OCI-LY3 (cell line): Measurements from ENCODE around the gene POTEI.
"Not testable (repeated sequence)": the region's sequence is repeated elsewhere in the genome, so short reads cannot be mapped to it uniquely, and the experiment has no call there.

Source experiments
- H2AFZ ChIP-seq: fragments of 200-600, 300-600 bp; shearing (Covaris generic); 2 replicates; pipeline ENCODE4 v1.6.0; 2014; ENCODE audit warnings: antibody characterized with exemption, low read depth, low read length
- H3K27ac ChIP-seq: fragments of 200-600, 300-600 bp; sonication (generic); 2 replicates; pipeline ENCODE4 v1.5.1; 2014; ENCODE audit warnings: mild to moderate bottlenecking, low read length, moderate library complexity, mixed read lengths
- H3K27me3 ChIP-seq: fragments of 200-600, 300-600 bp; sonication (generic); 2 replicates; pipeline ENCODE4 v1.6.1; 2014; ENCODE audit warnings: low read depth, low read length, mixed read lengths
- H3K36me3 ChIP-seq: fragments of 200-600, 300-600 bp; sonication (generic); replicated peaks from 2 replicates; pipeline ENCODE3; 2014; ENCODE audit warnings: low read depth, low read length, mixed read lengths
- H3K4me1 ChIP-seq: fragments of 300-600, 200-600 bp; sonication (generic); 2 replicates; pipeline ENCODE4 v1.6.1; 2014; ENCODE audit warnings: low read length, mixed read lengths
- H3K4me2 ChIP-seq: fragments of 200-600, 300-600 bp; sonication (generic); 2 replicates; pipeline ENCODE4 v1.6.1; 2014; ENCODE audit warnings: low read length, mixed read lengths
- H3K4me3 ChIP-seq: fragments of 300-600, 200-600 bp; sonication (generic); 2 replicates; pipeline ENCODE4 v1.5.1; 2014; ENCODE audit warnings: antibody characterized with exemption, mild to moderate bottlenecking, low read length, moderate library complexity
- H3K79me2 ChIP-seq: fragments of 300-600, 200-600 bp; shearing (Covaris generic); 2 replicates; pipeline ENCODE4 v1.6.1; 2014; ENCODE audit warnings: mild to moderate bottlenecking, low read length, mixed read lengths
- H3K9ac ChIP-seq: fragments of 300-600, 200-600 bp; shearing (Covaris generic); 2 replicates; pipeline ENCODE4 v1.6.0; 2014; ENCODE audit warnings: mild to moderate bottlenecking, low read length, moderate library complexity
- H3K9me3 ChIP-seq: fragments of 200-600, 300-600 bp; shearing (Covaris generic); 2 replicates; pipeline ENCODE4 v1.6.1; 2014; ENCODE audit warnings: low read length, mixed read lengths; ENCODE audit not compliant: insufficient read depth
- H4K20me1 ChIP-seq: fragments of 200-600, 300-600 bp; sonication (generic); 2 replicates; pipeline ENCODE4 v1.6.1; 2016; ENCODE audit warnings: low read length, mixed read lengths; ENCODE audit not compliant: insufficient read depth

The POTEI gene

GRCh38 chr2:130509228-130509627, at the start of gene POTEI:
TSS of gene POTEI (minus strand) at chr2:130509328. CDS start at chr2:130509235, 93 bp downstream.
- not testable (repeated sequence) for H3K4me2 ChIP-seq, H4K20me1 ChIP-seq, H3K4me1 ChIP-seq, H3K9me3 ChIP-seq, H3K27me3 ChIP-seq, H3K79me2 ChIP-seq, H3K36me3 ChIP-seq, H2AFZ ChIP-seq, H3K9ac ChIP-seq, H3K4me3 ChIP-seq, H3K27ac ChIP-seq

DNA sequence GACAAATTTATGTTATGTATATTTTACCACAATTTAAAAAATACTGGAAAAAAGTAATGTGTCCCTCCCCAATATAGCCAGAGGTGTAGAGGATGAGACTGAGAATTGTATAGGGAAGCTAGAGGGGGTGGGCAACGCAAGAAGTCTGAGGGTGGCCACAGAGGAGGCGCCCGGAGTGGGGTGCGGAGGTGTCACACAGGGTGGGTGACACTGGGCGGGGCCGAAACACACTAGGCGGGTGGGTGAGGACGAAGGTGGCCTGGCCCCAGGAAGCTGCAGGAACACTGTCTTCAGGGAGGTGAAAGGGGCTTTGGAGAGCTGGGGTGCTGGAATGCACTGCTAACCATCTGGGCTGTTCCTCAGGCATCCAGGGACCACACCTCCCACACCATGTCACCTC, 47.3 kb upstream of the POTEI start:
- not testable (repeated sequence) for H3K4me1 ChIP-seq, H3K4me3 ChIP-seq, H2AFZ ChIP-seq, H3K27me3 ChIP-seq, H3K9ac ChIP-seq, H3K4me2 ChIP-seq, H3K79me2 ChIP-seq, H3K27ac ChIP-seq, H3K36me3 ChIP-seq, H4K20me1 ChIP-seq, H3K9me3 ChIP-seq

GRCh38 chr2:130554178-130554577, 45.0 kb upstream of the POTEI start:
- not testable (repeated sequence) for H2AFZ ChIP-seq, H3K9ac ChIP-seq, H4K20me1 ChIP-seq, H3K4me2 ChIP-seq, H3K4me3 ChIP-seq, H3K36me3 ChIP-seq, H3K4me1 ChIP-seq, H3K27me3 ChIP-seq, H3K79me2 ChIP-seq, H3K9me3 ChIP-seq, H3K27ac ChIP-seq

DNA sequence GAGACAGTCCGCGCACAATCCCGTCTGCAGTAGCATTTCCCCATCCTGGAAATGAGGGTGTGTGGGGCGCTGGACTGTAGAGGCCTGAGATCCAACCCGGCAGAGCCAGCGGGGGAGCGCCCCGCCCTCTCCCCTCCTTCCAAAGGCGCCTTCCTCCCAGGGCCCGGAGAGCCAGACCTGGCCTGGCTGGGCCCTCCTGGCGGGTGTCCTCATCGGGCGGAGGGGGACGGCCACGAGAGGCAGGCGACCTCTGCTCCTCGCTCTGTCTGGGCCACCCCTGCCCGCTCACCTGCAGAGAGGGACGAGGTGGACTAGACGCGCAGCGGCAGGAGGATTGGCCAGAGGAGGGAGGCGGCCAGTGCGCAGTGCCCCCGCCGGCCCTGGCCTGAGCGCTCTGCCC, 40.3 kb upstream of the POTEI start:
- H4K20me1 ChIP-seq, H3K9me3 ChIP-seq, H2AFZ ChIP-seq, H3K36me3 ChIP-seq, H3K4me2 ChIP-seq, H3K27ac ChIP-seq, H3K4me3 ChIP-seq, H3K79me2 ChIP-seq, H3K4me1 ChIP-seq, H3K27me3 ChIP-seq, H3K9ac ChIP-seq: not testable (repeated sequence)

GRCh38 chr2:130548418-130548817, 39.3 kb upstream of the POTEI start:
- not testable (repeated sequence) for H3K79me2 ChIP-seq, H3K4me2 ChIP-seq, H3K9ac ChIP-seq, H4K20me1 ChIP-seq, H3K4me1 ChIP-seq, H2AFZ ChIP-seq, H3K27ac ChIP-seq, H3K27me3 ChIP-seq, H3K4me3 ChIP-seq, H3K36me3 ChIP-seq, H3K9me3 ChIP-seq

- not testable (repeated sequence) for H4K20me1 ChIP-seq, H3K4me2 ChIP-seq, H3K27ac ChIP-seq, H3K4me1 ChIP-seq, H3K36me3 ChIP-seq, H3K4me3 ChIP-seq, H2AFZ ChIP-seq, H3K9me3 ChIP-seq, H3K9ac ChIP-seq, H3K79me2 ChIP-seq, H3K27me3 ChIP-seq
Observed at GRCh38 chr2:130544978-130545377, 35.9 kb upstream of the POTEI start.

- H3K79me2 ChIP-seq, H3K4me1 ChIP-seq, H3K36me3 ChIP-seq, H3K27ac ChIP-seq, H3K4me3 ChIP-seq, H4K20me1 ChIP-seq, H2AFZ ChIP-seq, H3K9ac ChIP-seq, H3K4me2 ChIP-seq, H3K27me3 ChIP-seq, H3K9me3 ChIP-seq: not testable (repeated sequence)
Observed at GRCh38 chr2:130543785-130544528, 34.8 kb upstream of the POTEI start.

GRCh38 chr2:130542789-130543188, 33.7 kb upstream of the POTEI start:
- H3K27me3 ChIP-seq, H3K9ac ChIP-seq, H3K9me3 ChIP-seq, H3K4me3 ChIP-seq, H3K4me1 ChIP-seq, H4K20me1 ChIP-seq, H3K36me3 ChIP-seq, H3K79me2 ChIP-seq, H3K4me2 ChIP-seq, H3K27ac ChIP-seq, H2AFZ ChIP-seq: not testable (repeated sequence)

- H3K36me3 ChIP-seq, H3K27ac ChIP-seq, H3K4me2 ChIP-seq, H3K4me1 ChIP-seq, H3K4me3 ChIP-seq, H3K9me3 ChIP-seq, H2AFZ ChIP-seq, H3K9ac ChIP-seq, H4K20me1 ChIP-seq, H3K79me2 ChIP-seq, H3K27me3 ChIP-seq: not testable (repeated sequence)
Observed at GRCh38 chr2:130538271-130538670, 29.1 kb upstream of the POTEI start.

GRCh38 chr2:130536654-130537053, 27.5 kb upstream of the POTEI start:
- H3K4me1 ChIP-seq, H3K79me2 ChIP-seq, H3K36me3 ChIP-seq, H3K4me2 ChIP-seq, H2AFZ ChIP-seq, H3K27me3 ChIP-seq, H3K4me3 ChIP-seq, H4K20me1 ChIP-seq, H3K9me3 ChIP-seq, H3K9ac ChIP-seq, H3K27ac ChIP-seq: not testable (repeated sequence)
